ENCODE results near the gene RAB3A.

The RAB3A gene

DNA sequence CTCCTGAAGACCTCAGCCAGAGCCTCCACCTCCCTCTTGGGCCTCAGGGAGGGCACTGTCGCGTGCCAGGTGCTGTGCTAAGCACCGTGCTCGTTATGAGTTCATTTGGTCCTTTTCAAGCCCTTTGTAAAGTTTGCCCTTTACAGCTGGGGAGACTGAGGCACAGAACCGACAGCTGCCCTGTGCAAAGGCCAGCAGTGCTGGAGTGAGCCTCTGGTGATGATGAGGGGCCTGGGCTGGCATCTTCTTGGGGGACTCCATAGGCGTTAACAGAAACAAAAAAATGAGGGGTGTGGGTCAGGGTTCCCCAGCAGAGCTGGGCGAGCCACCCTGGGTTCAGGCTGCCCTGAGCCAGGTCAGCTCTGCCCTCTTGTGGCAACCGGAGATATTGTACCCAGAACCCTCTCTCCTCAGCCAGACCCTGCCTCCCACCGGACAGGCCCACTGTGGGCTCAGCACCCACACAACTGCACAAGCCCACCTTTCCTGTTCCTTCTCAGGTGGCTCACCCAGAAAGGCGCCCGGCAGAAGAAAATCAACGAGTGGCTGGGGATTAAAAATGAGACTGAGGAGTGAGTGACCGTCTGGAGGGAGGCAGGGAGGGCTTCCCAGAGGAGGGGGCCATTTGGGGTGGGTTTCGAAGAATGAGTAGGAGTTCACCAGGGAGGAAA is 35.7 kb downstream of the RAB3A start:
- TF ChIP-seq CREB1 (IDR thresholded peaks at IDR 0.05; ENCODE audit: low read depth), result no peak
- TF ChIP-seq TAF1 (IDR thresholded peaks at IDR 0.05; ENCODE audit: low read depth), result no peak
- TF ChIP-seq ZBTB7A (IDR thresholded peaks at IDR 0.05; ENCODE audit: low read depth), result peak; percentile 66; the same call in 1 of the 2 replicates
- TF ChIP-seq RAD21 (IDR thresholded peaks at IDR 0.05; ENCODE audit: low read depth), result peak; percentile 60

DNA sequence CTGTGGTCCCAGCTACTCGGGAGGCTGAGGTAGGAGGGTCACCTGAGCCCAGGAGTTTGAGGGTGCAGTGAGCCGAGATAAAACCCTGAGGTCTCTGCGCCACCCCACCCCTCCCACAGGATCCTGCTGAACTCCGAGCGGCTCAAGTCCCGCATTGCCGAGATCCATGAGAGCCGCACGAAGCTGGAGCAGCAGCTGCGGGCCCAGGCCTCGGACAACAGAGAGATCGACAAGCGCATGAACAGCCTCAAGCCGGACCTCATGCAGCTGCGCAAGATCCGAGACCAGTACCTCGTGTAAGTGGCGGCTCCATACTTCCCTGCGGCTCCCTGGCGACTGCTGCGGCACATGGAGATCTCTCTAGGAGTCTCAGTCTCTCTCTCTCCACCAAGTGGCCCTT is 36.8 kb downstream of the RAB3A start:
- TF ChIP-seq EP300 (IDR thresholded peaks at IDR 0.05; ENCODE audit: borderline replicate concordance), result no peak
- TF ChIP-seq EGR1 (IDR thresholded peaks at IDR 0.05), result no peak
- TF ChIP-seq TEAD4 (IDR thresholded peaks at IDR 0.05), result no peak

DNA sequence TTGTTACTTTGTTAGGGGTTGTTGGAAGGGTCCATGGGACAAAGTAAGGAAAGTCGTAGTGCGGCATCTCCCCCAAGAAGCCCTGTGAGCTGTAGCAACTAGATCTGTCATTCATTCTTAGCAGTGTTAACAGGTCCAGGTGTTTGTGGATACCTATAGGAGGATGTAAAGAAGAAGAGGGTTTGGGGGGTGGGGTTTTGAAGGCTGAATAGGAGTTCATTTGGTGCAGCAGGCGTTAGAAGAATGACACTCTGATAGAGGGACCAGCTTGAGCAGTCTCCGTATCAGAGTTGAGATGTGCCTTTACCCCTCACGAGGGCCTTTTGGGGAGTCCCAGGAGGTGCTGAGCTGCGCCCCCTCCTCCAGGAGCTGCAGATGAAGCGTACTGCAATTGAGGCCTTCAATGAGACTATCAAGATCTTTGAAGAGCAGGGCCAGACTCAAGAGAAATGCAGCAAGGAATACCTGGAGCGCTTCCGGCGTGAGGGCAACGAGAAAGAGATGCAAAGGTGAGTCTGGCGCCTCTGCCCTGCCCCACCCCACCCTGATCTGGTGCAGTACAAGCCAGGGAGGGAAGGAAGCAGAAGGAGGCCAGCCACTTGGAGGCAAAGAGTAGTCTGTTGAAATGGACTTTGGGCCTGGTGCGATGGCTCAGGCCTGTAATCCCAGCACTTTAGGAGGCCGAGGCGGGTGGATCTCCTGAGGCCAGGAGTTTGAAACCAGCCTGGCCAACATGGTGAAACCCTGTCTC is 37.9 kb downstream of the RAB3A start:
- TF ChIP-seq, protein P1, sequence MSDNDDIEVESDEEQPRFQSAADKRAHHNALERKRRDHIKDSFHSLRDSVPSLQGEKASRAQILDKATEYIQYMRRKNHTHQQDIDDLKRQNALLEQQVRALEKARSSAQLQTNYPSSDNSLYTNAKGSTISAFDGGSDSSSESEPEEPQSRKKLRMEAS (IDR thresholded peaks at IDR 0.05), result no peak
- no peak for TF ChIP-seq CEBPB (IDR thresholded peaks at IDR 0.05)
- TF ChIP-seq, protein P2, sequence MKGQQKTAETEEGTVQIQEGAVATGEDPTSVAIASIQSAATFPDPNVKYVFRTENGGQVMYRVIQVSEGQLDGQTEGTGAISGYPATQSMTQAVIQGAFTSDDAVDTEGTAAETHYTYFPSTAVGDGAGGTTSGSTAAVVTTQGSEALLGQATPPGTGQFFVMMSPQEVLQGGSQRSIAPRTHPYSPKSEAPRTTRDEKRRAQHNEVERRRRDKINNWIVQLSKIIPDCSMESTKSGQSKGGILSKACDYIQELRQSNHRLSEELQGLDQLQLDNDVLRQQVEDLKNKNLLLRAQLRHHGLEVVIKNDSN (IDR thresholded peaks at IDR 0.05), result no peak
- no peak for TF ChIP-seq EGR1 (IDR thresholded peaks at IDR 0.05)
- no peak for TF ChIP-seq RAD21 (IDR thresholded peaks at IDR 0.05; ENCODE audit: low read depth)
- TF ChIP-seq FOXM1 (IDR thresholded peaks at IDR 0.05; ENCODE audit: borderline replicate concordance, low read depth), result no peak
- TF ChIP-seq TEAD4 (IDR thresholded peaks at IDR 0.05), result no peak
- TF ChIP-seq NFIC (IDR thresholded peaks at IDR 0.05), result no peak
- TF ChIP-seq YY1 (IDR thresholded peaks at IDR 0.05; ENCODE audit: low read depth), result no peak

DNA sequence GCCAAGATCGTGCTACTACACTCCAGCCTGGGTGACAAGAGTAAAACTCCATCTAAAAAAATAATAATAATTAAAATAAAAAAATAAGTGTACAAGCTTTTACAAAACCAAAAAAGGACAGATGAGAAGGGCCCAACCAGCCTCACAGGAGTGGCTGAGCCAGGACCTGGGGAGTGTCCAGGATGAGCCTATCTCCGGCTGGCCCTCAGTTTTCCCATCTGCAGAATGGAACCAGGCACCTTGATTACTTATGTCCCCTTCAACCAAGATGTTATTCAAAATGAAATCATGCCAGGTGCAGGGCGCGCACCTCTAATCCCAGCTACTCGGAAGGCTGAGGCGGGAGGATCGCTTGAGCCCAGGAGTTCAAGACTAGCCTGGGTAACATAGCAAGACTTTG is 39.8 kb downstream of the RAB3A start:
- TF ChIP-seq CEBPB (IDR thresholded peaks at IDR 0.05) (no peak), YY1 (IDR thresholded peaks at IDR 0.05; ENCODE audit: low read depth) (no peak), EP300 (IDR thresholded peaks at IDR 0.05; ENCODE audit: borderline replicate concordance) (no peak), ZBTB7A (IDR thresholded peaks at IDR 0.05; ENCODE audit: low read depth) (no peak), TAF1 (IDR thresholded peaks at IDR 0.05; ENCODE audit: low read depth) (no peak), TCF12 (IDR thresholded peaks at IDR 0.05; ENCODE audit: low read depth) (no peak), CREB1 (IDR thresholded peaks at IDR 0.05; ENCODE audit: low read depth) (no peak), RAD21 (IDR thresholded peaks at IDR 0.05; ENCODE audit: low read depth) (no peak), FOXM1 (IDR thresholded peaks at IDR 0.05; ENCODE audit: borderline replicate concordance, low read depth) (no peak), TEAD4 (IDR thresholded peaks at IDR 0.05) (no peak), NFIC (IDR thresholded peaks at IDR 0.05) (no peak)
- TF ChIP-seq, protein P2 (IDR thresholded peaks at IDR 0.05), result no peak
- TF ChIP-seq, protein P3, sequence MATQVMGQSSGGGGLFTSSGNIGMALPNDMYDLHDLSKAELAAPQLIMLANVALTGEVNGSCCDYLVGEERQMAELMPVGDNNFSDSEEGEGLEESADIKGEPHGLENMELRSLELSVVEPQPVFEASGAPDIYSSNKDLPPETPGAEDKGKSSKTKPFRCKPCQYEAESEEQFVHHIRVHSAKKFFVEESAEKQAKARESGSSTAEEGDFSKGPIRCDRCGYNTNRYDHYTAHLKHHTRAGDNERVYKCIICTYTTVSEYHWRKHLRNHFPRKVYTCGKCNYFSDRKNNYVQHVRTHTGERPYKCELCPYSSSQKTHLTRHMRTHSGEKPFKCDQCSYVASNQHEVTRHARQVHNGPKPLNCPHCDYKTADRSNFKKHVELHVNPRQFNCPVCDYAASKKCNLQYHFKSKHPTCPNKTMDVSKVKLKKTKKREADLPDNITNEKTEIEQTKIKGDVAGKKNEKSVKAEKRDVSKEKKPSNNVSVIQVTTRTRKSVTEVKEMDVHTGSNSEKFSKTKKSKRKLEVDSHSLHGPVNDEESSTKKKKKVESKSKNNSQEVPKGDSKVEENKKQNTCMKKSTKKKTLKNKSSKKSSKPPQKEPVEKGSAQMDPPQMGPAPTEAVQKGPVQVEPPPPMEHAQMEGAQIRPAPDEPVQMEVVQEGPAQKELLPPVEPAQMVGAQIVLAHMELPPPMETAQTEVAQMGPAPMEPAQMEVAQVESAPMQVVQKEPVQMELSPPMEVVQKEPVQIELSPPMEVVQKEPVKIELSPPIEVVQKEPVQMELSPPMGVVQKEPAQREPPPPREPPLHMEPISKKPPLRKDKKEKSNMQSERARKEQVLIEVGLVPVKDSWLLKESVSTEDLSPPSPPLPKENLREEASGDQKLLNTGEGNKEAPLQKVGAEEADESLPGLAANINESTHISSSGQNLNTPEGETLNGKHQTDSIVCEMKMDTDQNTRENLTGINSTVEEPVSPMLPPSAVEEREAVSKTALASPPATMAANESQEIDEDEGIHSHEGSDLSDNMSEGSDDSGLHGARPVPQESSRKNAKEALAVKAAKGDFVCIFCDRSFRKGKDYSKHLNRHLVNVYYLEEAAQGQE (IDR thresholded peaks at IDR 0.05; ENCODE audit: low read depth), result no peak
- TF ChIP-seq, protein P1 (IDR thresholded peaks at IDR 0.05), result no peak

DNA sequence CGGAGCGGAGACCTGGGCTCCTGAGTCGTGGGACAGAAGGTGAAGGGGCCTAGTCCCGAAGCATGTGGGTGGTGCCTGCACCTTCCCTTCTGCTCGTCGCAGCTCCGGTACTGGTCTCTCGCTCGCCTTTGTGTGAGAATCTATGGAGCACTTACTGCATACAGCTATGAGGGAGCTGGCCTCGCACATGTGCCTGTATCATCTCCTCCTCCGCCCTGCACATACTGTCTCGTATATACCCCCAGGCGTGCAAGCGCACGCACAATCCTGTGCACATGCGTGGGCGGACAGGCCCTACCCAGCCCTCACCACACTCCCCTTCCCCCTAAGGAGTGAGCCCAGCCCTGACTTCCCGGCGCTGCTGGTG is 42.2 kb downstream of the RAB3A start:
- TF ChIP-seq EGR1 (IDR thresholded peaks at IDR 0.05) (0 out of 2 replicates have a peak, but pooled peaks have one; percentile 31), TCF12 (IDR thresholded peaks at IDR 0.05; ENCODE audit: low read depth) (no peak), RAD21 (IDR thresholded peaks at IDR 0.05; ENCODE audit: low read depth) (no peak)

DNA sequence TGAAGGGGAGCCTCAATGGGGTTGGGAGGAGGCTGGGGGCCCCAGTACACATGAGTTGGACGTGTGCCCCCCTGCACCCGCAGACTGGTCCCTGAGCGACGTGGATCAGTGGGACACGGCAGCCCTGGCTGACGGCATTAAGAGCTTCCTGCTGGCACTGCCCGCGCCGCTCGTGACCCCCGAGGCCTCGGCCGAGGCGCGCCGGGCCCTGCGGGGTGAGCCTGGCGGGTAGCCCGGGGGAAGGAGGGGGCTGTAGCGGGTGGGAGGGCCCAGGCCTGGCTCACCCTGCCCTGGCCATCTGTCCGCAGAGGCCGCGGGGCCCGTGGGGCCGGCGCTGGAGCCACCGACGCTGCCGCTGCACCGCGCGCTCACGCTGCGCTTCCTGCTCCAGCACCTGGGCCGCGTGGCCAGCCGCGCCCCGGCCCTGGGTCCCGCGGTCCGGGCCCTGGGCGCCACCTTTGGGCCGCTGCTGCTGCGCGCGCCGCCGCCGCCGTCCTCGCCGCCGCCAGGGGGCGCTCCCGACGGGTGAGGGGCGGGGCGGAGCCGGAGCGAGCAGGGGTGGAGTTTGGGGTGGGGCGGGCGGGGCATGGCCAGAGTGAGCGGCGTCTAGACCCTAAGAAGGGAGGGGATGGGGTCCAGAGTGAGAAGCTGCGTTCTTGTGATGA is 42.7 kb downstream of the RAB3A start:
- TF ChIP-seq YY1 (IDR thresholded peaks at IDR 0.05; ENCODE audit: low read depth), result no peak
- TF ChIP-seq EP300 (IDR thresholded peaks at IDR 0.05; ENCODE audit: borderline replicate concordance), result no peak
- TF ChIP-seq, protein P1 (IDR thresholded peaks at IDR 0.05), result peak; percentile 67
- TF ChIP-seq, protein P2 (IDR thresholded peaks at IDR 0.05), result no peak
- peak; percentile 14; the same call in 1 of the 2 replicates for TF ChIP-seq RAD21 (IDR thresholded peaks at IDR 0.05; ENCODE audit: low read depth)
- no peak for TF ChIP-seq CREB1 (IDR thresholded peaks at IDR 0.05; ENCODE audit: low read depth)

DNA sequence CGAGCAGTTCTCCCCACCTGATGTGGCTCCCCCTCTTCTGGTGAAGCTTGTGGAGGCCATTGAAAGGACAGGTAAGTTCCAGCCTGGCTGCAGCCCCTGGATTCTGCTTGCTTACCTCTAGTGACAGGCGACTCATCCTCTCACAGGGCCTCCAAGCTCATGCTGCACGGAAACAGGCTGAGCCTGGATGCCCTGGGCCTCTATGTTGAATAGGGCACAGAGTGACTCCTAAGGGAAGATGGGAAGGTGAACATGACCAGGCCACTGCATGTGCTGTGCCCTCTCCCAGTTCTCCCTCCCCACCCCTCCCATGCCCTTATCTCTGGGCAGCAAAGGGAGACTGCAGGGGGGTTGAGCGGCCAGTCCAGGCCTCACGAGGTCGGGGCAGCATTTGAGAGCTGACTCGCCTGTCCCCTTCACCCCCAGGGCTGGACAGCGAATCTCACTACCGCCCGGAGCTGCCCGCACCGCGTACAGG is 43.3 kb downstream of the RAB3A start:
- no peak for TF ChIP-seq RAD21 (IDR thresholded peaks at IDR 0.05; ENCODE audit: low read depth)
- TF ChIP-seq, protein P3 (IDR thresholded peaks at IDR 0.05; ENCODE audit: low read depth), result peak; percentile 23; the same call in 1 of the 2 replicates

Data from Ishikawa (cell line).